Activated CD8-positive, alpha-beta T cell treated with anti-CD3 and anti-CD28 coated beads, Interleukin-2, amount 10 ng/mL, durations not matched to agents 7 days and 5 days (primary cell): ENCODE measurements around the gene MSRB3. TPM values are rescaled to one million over a fixed set of nuclear protein-coding genes. Genes with fewer than 3 reads are reported as not detected.
"Not testable (repeated sequence)": the region's sequence is repeated elsewhere in the genome, so short reads cannot be mapped to it uniquely, and the experiment has no call there.

Source experiments
- ATAC-seq: fragments of 150-1000 bp; cut with Tn5 transposase; one replicate; pipeline ENCODE4 v1.10.0; 2021; ENCODE audit warnings: moderate library complexity
- CTCF ChIA-PET: fragments of 350-600 bp; sonication (Branson Sonifier 250); formaldehyde crosslinking; loops from one replicate; lab custom pipeline; 2021; ENCODE audit warnings: antibody characterized with exemption; lab: Charles Lee
- POLR2A ChIA-PET: fragments of 350-600 bp; sonication (Branson Sonifier 250); formaldehyde crosslinking; loops from one replicate; lab custom pipeline; 2021; ENCODE audit warnings: antibody characterized with exemption; lab: Charles Lee
- DNase-seq: peaks from one replicate; pipeline ENCODE4 v3.0.0-alpha.2; 2020
- H3K27ac Mint-ChIP-seq: one replicate; pipeline ENCODE4 v1.8.0; 2021; ENCODE audit warnings: mild to moderate bottlenecking, mixed read lengths
- H3K27me3 Mint-ChIP-seq: one replicate; pipeline ENCODE4 v1.8.0; 2021; ENCODE audit warnings: low read depth, mixed read lengths
- H3K36me3 Mint-ChIP-seq: one replicate; pipeline ENCODE4 v1.8.0; 2021; ENCODE audit warnings: low read depth, mixed read lengths
- H3K4me1 Mint-ChIP-seq: one replicate; pipeline ENCODE4 v1.8.0; 2021; ENCODE audit warnings: low read depth, mixed read lengths
- H3K4me3 Mint-ChIP-seq: one replicate; pipeline ENCODE4 v1.8.0; 2021; ENCODE audit warnings: mild to moderate bottlenecking, mixed read lengths
- H3K9me3 Mint-ChIP-seq: one replicate; pipeline ENCODE4 v1.8.0; 2022; ENCODE audit warnings: mixed read lengths; ENCODE audit not compliant: insufficient read depth
- total RNA-seq, 2 experiments: library from RNA; stranded (reverse); gene quantifications; one replicate each; pipeline ENCODE4 v1.2.3, GENCODE V29; 2021

The MSRB3 gene
- total RNA-seq, 2 experiments from 2014 or later: not detected

GRCh38 chr12:65313719-65314317 lies 35.3 kb downstream of the MSRB3 start:
- DNase-seq: no peak
- no peak for ATAC-seq
- no peak overlapping the region for H3K27ac Mint-ChIP-seq
- H3K4me3 Mint-ChIP-seq: no peak overlapping the region
- CTCF ChIA-PET: interaction anchor here (2.3 kb wide), 1 partner anchor 15 kb away, joined by 7 read pairs; no protein-coding TSS in a partner anchor
- no peaks in the 10 kb centered on the region for H3K36me3 Mint-ChIP-seq
- peaks cover 8% of the 10 kb centered on the region for H3K27me3 Mint-ChIP-seq
- POLR2A ChIA-PET: no interaction called here
- H3K9me3 Mint-ChIP-seq: no peaks in the 10 kb centered on the region
- H3K4me1 Mint-ChIP-seq: no peaks in the 10 kb centered on the region

- not testable (repeated sequence) for H3K4me3 Mint-ChIP-seq, H3K9me3 Mint-ChIP-seq
Observed at GRCh38 chr12:65315238-65315637, 36.8 kb downstream of the MSRB3 start.

GRCh38 chr12:65318186-65318685 lies 39.8 kb downstream of the MSRB3 start:
- Mint-ChIP-seq H3K36me3 (no peaks in the 10 kb centered on the region), H3K9me3 (no peaks in the 10 kb centered on the region), H3K4me3 (no peak overlapping the region), H3K27ac (no peak overlapping the region), H3K4me1 (no peaks in the 10 kb centered on the region), H3K27me3 (peaks cover 12% of the 10 kb centered on the region)
- no peak for DNase-seq
- no peak for ATAC-seq
- ChIA-PET POLR2A (no interaction called here), CTCF (no interaction called here)

More at GRCh38 chr12:65315238-65315637, 36.8 kb downstream of the MSRB3 start:
- ATAC-seq, H3K4me1 Mint-ChIP-seq, POLR2A ChIA-PET, DNase-seq, H3K36me3 Mint-ChIP-seq, H3K27ac Mint-ChIP-seq, H3K27me3 Mint-ChIP-seq, CTCF ChIA-PET: not testable (repeated sequence)

GRCh38 chr12:65319688-65320200 lies 41.3 kb downstream of the MSRB3 start:
- DNase-seq (no peak), ATAC-seq (no peak)
- no peak overlapping the region for H3K4me3 Mint-ChIP-seq
- H3K27ac Mint-ChIP-seq: no peak overlapping the region
- no peaks in the 10 kb centered on the region for H3K4me1 Mint-ChIP-seq
- H3K27me3 Mint-ChIP-seq: peaks cover 15% of the 10 kb centered on the region
- H3K9me3 Mint-ChIP-seq: no peaks in the 10 kb centered on the region
- H3K36me3 Mint-ChIP-seq: no peaks in the 10 kb centered on the region
- POLR2A ChIA-PET: no interaction called here
- CTCF ChIA-PET: no interaction called here

GRCh38 chr12:65323070-65323469 lies 44.6 kb downstream of the MSRB3 start:
- no peak overlapping the region for H3K4me3 Mint-ChIP-seq
- H3K36me3 Mint-ChIP-seq: no peaks in the 10 kb centered on the region
- CTCF ChIA-PET: no interaction called here
- H3K9me3 Mint-ChIP-seq: no peaks in the 10 kb centered on the region
- POLR2A ChIA-PET: no interaction called here
- peaks cover 11% of the 10 kb centered on the region for H3K27me3 Mint-ChIP-seq
- DNase-seq (no peak), ATAC-seq (no peak)
- H3K27ac Mint-ChIP-seq: no peak overlapping the region
- H3K4me1 Mint-ChIP-seq: no peaks in the 10 kb centered on the region

- Mint-ChIP-seq H3K27me3 (peaks cover 10% of the 10 kb centered on the region), H3K9me3 (no peaks in the 10 kb centered on the region), H3K36me3 (no peaks in the 10 kb centered on the region), H3K27ac (no peak overlapping the region), H3K4me3 (no peak overlapping the region), H3K4me1 (no peaks in the 10 kb centered on the region)
- ChIA-PET POLR2A (no interaction called here), CTCF (no interaction called here)
- ATAC-seq (no peak), DNase-seq (no peak)
Observed at GRCh38 chr12:65324056-65324455, 45.6 kb downstream of the MSRB3 start.

GRCh38 chr12:65324551-65324950 lies 46.1 kb downstream of the MSRB3 start:
- CTCF ChIA-PET: no interaction called here

GRCh38 chr12:65325183-65325582 lies 46.7 kb downstream of the MSRB3 start:
- DNase-seq (no peak), ATAC-seq (no peak)
- CTCF ChIA-PET: no interaction called here
- H3K4me3 Mint-ChIP-seq: no peak overlapping the region
- POLR2A ChIA-PET: no interaction called here
- H3K9me3 Mint-ChIP-seq: no peaks in the 10 kb centered on the region
- peaks cover 6% of the 10 kb centered on the region for H3K27me3 Mint-ChIP-seq
- H3K27ac Mint-ChIP-seq: no peak overlapping the region
- H3K4me1 Mint-ChIP-seq: no peaks in the 10 kb centered on the region
- H3K36me3 Mint-ChIP-seq: no peaks in the 10 kb centered on the region

More at GRCh38 chr12:65324551-65324950, 46.1 kb downstream of the MSRB3 start:
- peaks cover 9% of the 10 kb centered on the region for H3K27me3 Mint-ChIP-seq
- POLR2A ChIA-PET: no interaction called here
- H3K4me1 Mint-ChIP-seq: no peaks in the 10 kb centered on the region
- no peak overlapping the region for H3K27ac Mint-ChIP-seq
- H3K36me3 Mint-ChIP-seq: no peaks in the 10 kb centered on the region
- DNase-seq: no peak
- H3K4me3 Mint-ChIP-seq: no peak overlapping the region
- no peaks in the 10 kb centered on the region for H3K9me3 Mint-ChIP-seq
- no peak for ATAC-seq

- no peaks in the 10 kb centered on the region for H3K9me3 Mint-ChIP-seq
- DNase-seq (no peak), ATAC-seq (no peak)
- no peaks in the 10 kb centered on the region for H3K4me1 Mint-ChIP-seq
- no peak overlapping the region for H3K27ac Mint-ChIP-seq
- H3K4me3 Mint-ChIP-seq: no peak overlapping the region
- ChIA-PET CTCF (no interaction called here), POLR2A (no interaction called here)
- H3K36me3 Mint-ChIP-seq: no peaks in the 10 kb centered on the region
- peaks cover 3% of the 10 kb centered on the region for H3K27me3 Mint-ChIP-seq
Observed at GRCh38 chr12:65326616-65327015, 48.1 kb downstream of the MSRB3 start.

GRCh38 chr12:65327207-65328076 lies 49.0 kb downstream of the MSRB3 start:
- DNase-seq (no peak), ATAC-seq (no peak)
- Mint-ChIP-seq H3K4me3 (no peak overlapping the region), H3K27me3 (peaks cover 5% of the 10 kb centered on the region), H3K9me3 (no peaks in the 10 kb centered on the region), H3K4me1 (no peaks in the 10 kb centered on the region), H3K36me3 (no peaks in the 10 kb centered on the region), H3K27ac (no peak overlapping the region)
- ChIA-PET CTCF (no interaction called here), POLR2A (no interaction called here)

- H3K4me3 Mint-ChIP-seq: no peak overlapping the region
- POLR2A ChIA-PET: no interaction called here
Observed at GRCh38 chr12:65329721-65330120, 51.2 kb downstream of the MSRB3 start.

GRCh38 chr12:65330331-65330730 lies 51.8 kb downstream of the MSRB3 start:
- no peak overlapping the region for H3K27ac Mint-ChIP-seq
- no peaks in the 10 kb centered on the region for H3K4me1 Mint-ChIP-seq
- H3K36me3 Mint-ChIP-seq: no peaks in the 10 kb centered on the region
- peaks cover 5% of the 10 kb centered on the region for H3K27me3 Mint-ChIP-seq
- no peak overlapping the region for H3K4me3 Mint-ChIP-seq
- ChIA-PET CTCF (no interaction called here), POLR2A (no interaction called here)
- ATAC-seq: no peak
- no peak for DNase-seq
- H3K9me3 Mint-ChIP-seq: no peaks in the 10 kb centered on the region

More at GRCh38 chr12:65329721-65330120, 51.2 kb downstream of the MSRB3 start:
- H3K27me3 Mint-ChIP-seq: peaks cover 5% of the 10 kb centered on the region
- CTCF ChIA-PET: no interaction called here
- H3K36me3 Mint-ChIP-seq: no peaks in the 10 kb centered on the region
- ATAC-seq: no peak
- H3K4me1 Mint-ChIP-seq: no peaks in the 10 kb centered on the region
- H3K27ac Mint-ChIP-seq: no peak overlapping the region
- H3K9me3 Mint-ChIP-seq: no peaks in the 10 kb centered on the region
- no peak for DNase-seq
